ENCODE data around the gene PKNOX2. TPM values are rescaled to one million over a fixed set of nuclear protein-coding genes. Genes with fewer than 3 reads are reported as not detected.

PKNOX2 gene
- total RNA-seq, 6 experiments from 2014 or later = 0.09 to 0.31 (median 0.14) TPM

GRCh38 chr11:125202362-125202880 lies 37.9 kb downstream of the PKNOX2 start:
- H3K4me3 ChIP-seq = no peak overlapping the region
- H3K4me1 ChIP-seq = no peaks in the 10 kb centered on the region
- H3K27ac ChIP-seq = no peak overlapping the region
- DNase-seq (no peak), ATAC-seq (no peak)
- no peak for TF ChIP-seq POLR2A (IDR thresholded peaks at IDR 0.05)
- no peak for TF ChIP-seq CTCF (IDR thresholded peaks at IDR 0.05)
- H3K9me3 ChIP-seq = no peaks in the 10 kb centered on the region
- no peaks in the 10 kb centered on the region for H3K36me3 ChIP-seq
- H3K27me3 ChIP-seq = no peaks in the 10 kb centered on the region
- 65% methylated on average over 2 of the region's 4 CpGs for WGBS (ENCODE audit: insufficient coverage, low coverage, low lambda C conversion rate, missing lambda C conversion rate)
- intact Hi-C loops (cut with DNase I) = no loop called here

- Histone ChIP-seq H3K4me3 (no peak overlapping the region), H3K27ac (no peak overlapping the region), H3K4me1 (no peaks in the 10 kb centered on the region), H3K27me3 (no peaks in the 10 kb centered on the region), H3K36me3 (no peaks in the 10 kb centered on the region), H3K9me3 (no peaks in the 10 kb centered on the region)
- 83% methylated on average over 6 of the region's 8 CpGs for WGBS (ENCODE audit: insufficient coverage, low coverage, low lambda C conversion rate, missing lambda C conversion rate)
- no peak for TF ChIP-seq CTCF (IDR thresholded peaks at IDR 0.05)
- TF ChIP-seq POLR2A (IDR thresholded peaks at IDR 0.05) = no peak
- intact Hi-C loops (cut with DNase I) = no loop called here
- DNase-seq = no peak
- ATAC-seq = peak in 1 of 4 donors; percentile 56
Measured at GRCh38 chr11:125202977-125203376, 38.4 kb downstream of the PKNOX2 start.

- DNase-seq = no peak
- Histone ChIP-seq H3K4me3 (no peak overlapping the region), H3K27me3 (no peaks in the 10 kb centered on the region), H3K9me3 (no peaks in the 10 kb centered on the region), H3K27ac (no peak overlapping the region), H3K36me3 (no peaks in the 10 kb centered on the region), H3K4me1 (no peaks in the 10 kb centered on the region)
- no peak for ATAC-seq
- TF ChIP-seq CTCF (IDR thresholded peaks at IDR 0.05) (no peak), POLR2A (IDR thresholded peaks at IDR 0.05) (no peak)
- intact Hi-C loops (cut with DNase I) = no loop called here
- no CpG with 5 or more reads among the region's 1 CpG for WGBS (ENCODE audit: insufficient coverage, low coverage, low lambda C conversion rate, missing lambda C conversion rate)
Measured at GRCh38 chr11:125207866-125208425, 43.4 kb downstream of the PKNOX2 start.

DNA sequence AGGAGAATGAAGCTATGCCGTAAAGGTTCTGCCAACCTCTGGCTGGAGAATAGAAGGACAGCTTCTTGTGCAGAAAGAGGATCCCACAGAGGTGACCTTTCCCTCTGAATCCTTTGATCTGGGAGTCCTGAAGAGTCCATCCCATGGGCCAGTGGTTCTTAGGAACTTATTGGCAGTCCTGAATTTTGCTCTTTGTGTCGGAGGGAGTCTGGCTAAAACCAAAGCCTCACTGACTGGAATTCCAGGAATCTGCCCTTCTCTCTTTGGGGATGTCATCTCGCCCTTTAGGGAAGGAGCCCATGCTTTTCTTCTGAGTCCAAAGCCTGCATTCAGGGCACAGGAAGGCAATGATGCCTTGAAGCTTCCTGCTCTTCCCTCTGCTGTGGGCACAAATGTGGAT lies 45.5 kb downstream of the PKNOX2 start:
- H3K4me1 ChIP-seq = no peaks in the 10 kb centered on the region
- intact Hi-C loops (cut with DNase I) = no loop called here
- DNase-seq (no peak), ATAC-seq (no peak)
- H3K4me3 ChIP-seq = no peak overlapping the region
- H3K36me3 ChIP-seq = no peaks in the 10 kb centered on the region
- TF ChIP-seq POLR2A (IDR thresholded peaks at IDR 0.05) (no peak), CTCF (IDR thresholded peaks at IDR 0.05) (no peak)
- no peaks in the 10 kb centered on the region for H3K27me3 ChIP-seq
- H3K9me3 ChIP-seq = no peaks in the 10 kb centered on the region
- H3K27ac ChIP-seq = no peak overlapping the region
- 40% methylated on average over 1 of the region's 3 CpGs for WGBS (ENCODE audit: insufficient coverage, low coverage, low lambda C conversion rate, missing lambda C conversion rate)
